Left ventricle myocardium inferior (tissue), 1 donor: ENCODE results near the gene TRIM8. TPM values are rescaled to one million over a fixed set of nuclear protein-coding genes. Genes with fewer than 3 reads are reported as not detected.

Source experiments
- DNase-seq: peaks from one replicate; pipeline ENCODE4 v3.0.0-alpha.2; 2020
- H3K27ac ChIP-seq: fragments of 200-600 bp; replicated peaks from 2 replicates; pipeline ENCODE4 v1.8.0; 2021
- H3K27me3 ChIP-seq: fragments of 200-600 bp; 2 replicates; pipeline ENCODE4 v1.8.0; 2021; ENCODE audit warnings: low read depth
- H3K36me3 ChIP-seq: fragments of 200-600 bp; 2 replicates; pipeline ENCODE4 v1.8.0; 2021
- H3K4me1 ChIP-seq: fragments of 200-600 bp; 2 replicates; pipeline ENCODE4 v1.8.0; 2021
- H3K4me3 ChIP-seq: fragments of 200-600 bp; 2 replicates; pipeline ENCODE4 v1.8.0; 2021; ENCODE audit warnings: mild to moderate bottlenecking, moderate library complexity
- H3K9me3 ChIP-seq: fragments of 200-600 bp; replicated peaks from 2 replicates; pipeline ENCODE4 v1.8.0; 2021
- intact Hi-C: fragments of 100-400 bp; cut with micrococcal nuclease; formaldehyde crosslinking; loops from one replicate; pipeline ENCODE4 v1.11.0; 2022
- total RNA-seq: library from RNA; stranded (reverse); fragmentation: NEBNext Ultra II Directional; extraction: Animal tissue kit (Norgen Biotek cat#: 25700); gene quantifications from one replicate; pipeline ENCODE4 v1.2.1, GENCODE V29; 2021
- TF ChIP-seq, protein P1 (sequence below): fragments of 200-600 bp; IDR thresholded peaks from 2 replicates; pipeline ENCODE4 v1.8.0; 2021; ENCODE audit warnings: antibody characterized with exemption, mild to moderate bottlenecking, borderline replicate concordance
- donor health status: DM: no; HTN: yes; CAD: no; lungs with severe emphysema.

Gene TRIM8
- total RNA-seq, 1 donor from 2014 or later, result 95.1 TPM

DNA sequence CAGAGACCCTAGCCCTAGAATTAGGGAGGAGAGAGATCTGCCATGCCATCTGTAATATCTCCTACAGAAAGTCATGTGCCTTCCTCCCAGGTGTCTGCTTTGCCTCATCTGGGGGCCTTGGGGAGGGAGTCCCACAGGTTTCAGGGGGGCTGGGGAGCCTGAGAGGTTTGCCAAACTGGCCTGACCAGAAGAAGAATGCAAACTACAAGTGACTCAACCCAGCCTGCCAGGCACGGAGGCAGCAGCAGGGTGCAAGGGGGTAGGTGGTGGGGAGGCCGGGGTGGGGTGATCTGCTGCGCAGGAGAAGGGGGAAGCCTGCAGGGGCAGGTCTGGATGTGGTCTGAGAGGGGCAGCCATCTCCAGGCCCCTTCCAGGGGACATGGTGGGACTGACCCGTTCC, 9.6 kb upstream of the TRIM8 start:
- DNase-seq, result no peak
- Histone ChIP-seq H3K4me1 (peaks cover 56% of the 10 kb centered on the region), H3K9me3 (no peaks in the 10 kb centered on the region), H3K4me3 (no peak overlapping the region), H3K27ac (peak overlapping the region; percentile 91), H3K27me3 (no peaks in the 10 kb centered on the region), H3K36me3 (peaks cover 3% of the 10 kb centered on the region)
- intact Hi-C loops, result no loop called here
- TF ChIP-seq, protein P1, sequence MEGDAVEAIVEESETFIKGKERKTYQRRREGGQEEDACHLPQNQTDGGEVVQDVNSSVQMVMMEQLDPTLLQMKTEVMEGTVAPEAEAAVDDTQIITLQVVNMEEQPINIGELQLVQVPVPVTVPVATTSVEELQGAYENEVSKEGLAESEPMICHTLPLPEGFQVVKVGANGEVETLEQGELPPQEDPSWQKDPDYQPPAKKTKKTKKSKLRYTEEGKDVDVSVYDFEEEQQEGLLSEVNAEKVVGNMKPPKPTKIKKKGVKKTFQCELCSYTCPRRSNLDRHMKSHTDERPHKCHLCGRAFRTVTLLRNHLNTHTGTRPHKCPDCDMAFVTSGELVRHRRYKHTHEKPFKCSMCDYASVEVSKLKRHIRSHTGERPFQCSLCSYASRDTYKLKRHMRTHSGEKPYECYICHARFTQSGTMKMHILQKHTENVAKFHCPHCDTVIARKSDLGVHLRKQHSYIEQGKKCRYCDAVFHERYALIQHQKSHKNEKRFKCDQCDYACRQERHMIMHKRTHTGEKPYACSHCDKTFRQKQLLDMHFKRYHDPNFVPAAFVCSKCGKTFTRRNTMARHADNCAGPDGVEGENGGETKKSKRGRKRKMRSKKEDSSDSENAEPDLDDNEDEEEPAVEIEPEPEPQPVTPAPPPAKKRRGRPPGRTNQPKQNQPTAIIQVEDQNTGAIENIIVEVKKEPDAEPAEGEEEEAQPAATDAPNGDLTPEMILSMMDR, result no peak

DNA sequence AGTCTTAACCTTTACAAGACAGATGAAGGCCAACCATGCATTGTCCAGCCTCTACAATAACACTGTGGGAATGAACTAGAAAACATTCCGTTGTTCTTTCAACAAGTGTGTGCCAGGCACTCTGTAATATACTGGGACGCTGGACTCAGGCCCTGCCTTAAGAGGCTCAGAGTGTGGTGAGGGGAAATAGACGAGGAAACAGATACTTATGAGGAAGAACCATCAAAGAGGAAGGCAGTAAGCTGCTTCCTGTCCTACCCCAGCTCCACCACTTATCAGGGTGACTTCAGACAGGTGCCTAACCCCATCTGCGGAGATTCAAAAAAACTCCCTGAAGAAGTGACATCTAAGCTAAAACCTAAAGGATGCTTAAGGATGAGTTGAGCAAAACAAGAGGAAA, 8.9 kb upstream of the TRIM8 start:
- TF ChIP-seq, protein P1, result no peak
- Histone ChIP-seq H3K27ac (peak overlapping the region; percentile 91), H3K4me3 (no peak overlapping the region), H3K36me3 (peaks cover 3% of the 10 kb centered on the region), H3K4me1 (peaks cover 50% of the 10 kb centered on the region), H3K9me3 (no peaks in the 10 kb centered on the region), H3K27me3 (no peaks in the 10 kb centered on the region)
- DNase-seq, result no peak
- intact Hi-C loops, result no loop called here

DNA sequence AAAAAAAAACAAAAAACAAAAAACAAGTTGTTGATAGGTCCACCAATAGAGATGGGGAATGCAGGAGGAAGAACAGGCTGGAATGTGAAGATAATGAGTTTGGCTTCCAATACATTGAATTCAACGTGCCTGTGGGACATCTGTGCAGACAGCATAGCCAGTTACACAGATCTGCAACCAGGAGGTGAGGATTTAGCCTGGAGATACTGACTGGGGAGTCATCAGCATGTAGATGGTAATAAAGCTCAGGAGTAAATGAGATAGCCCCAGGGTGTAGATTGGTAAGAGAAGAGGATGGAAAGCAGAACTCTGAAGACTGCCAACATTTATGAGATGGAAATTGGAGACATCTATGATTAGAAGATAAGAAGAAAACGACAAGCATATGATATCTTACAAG, 4.7 kb upstream of the TRIM8 start:
- intact Hi-C loops, result no loop called here
- TF ChIP-seq, protein P1, result no peak

DNA sequence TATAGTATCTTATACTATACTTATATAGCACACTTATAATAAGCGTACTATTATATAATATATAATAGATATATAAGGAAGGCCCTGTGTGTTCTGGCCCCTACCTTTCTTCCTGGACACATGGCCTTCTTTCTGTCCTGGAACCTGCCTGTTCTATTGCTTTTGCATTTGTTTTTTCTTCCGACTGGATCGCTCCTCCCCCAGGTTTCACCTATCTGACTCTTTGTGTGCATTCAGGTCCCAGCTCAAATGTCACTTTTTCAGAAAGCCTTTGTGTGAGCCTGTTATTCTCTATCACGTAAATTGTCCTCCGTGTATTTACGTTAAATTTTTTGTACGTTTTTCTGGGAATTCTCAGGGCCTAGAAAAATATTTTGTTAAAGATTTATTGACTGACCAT, 2.9 kb upstream of the TRIM8 start:
- H3K36me3 ChIP-seq, result no peaks in the 10 kb centered on the region
- TF ChIP-seq, protein P1, result no peak
- peak overlapping the region; percentile 82 for H3K4me3 ChIP-seq
- H3K27me3 ChIP-seq, result no peaks in the 10 kb centered on the region
- intact Hi-C loops, result no loop called here
- H3K9me3 ChIP-seq, result no peaks in the 10 kb centered on the region
- no peak for DNase-seq
- peaks cover 39% of the 10 kb centered on the region for H3K4me1 ChIP-seq
- peak overlapping the region; percentile 99 for H3K27ac ChIP-seq

More for the DNA sequence above, 4.7 kb upstream of the TRIM8 start:
- H3K4me3 ChIP-seq, result no peak overlapping the region
- H3K4me1 ChIP-seq, result peaks cover 30% of the 10 kb centered on the region
- no peaks in the 10 kb centered on the region for H3K36me3 ChIP-seq
- no peak overlapping the region for H3K27ac ChIP-seq
- no peaks in the 10 kb centered on the region for H3K9me3 ChIP-seq
- H3K27me3 ChIP-seq, result no peaks in the 10 kb centered on the region
- DNase-seq, result no peak

DNA sequence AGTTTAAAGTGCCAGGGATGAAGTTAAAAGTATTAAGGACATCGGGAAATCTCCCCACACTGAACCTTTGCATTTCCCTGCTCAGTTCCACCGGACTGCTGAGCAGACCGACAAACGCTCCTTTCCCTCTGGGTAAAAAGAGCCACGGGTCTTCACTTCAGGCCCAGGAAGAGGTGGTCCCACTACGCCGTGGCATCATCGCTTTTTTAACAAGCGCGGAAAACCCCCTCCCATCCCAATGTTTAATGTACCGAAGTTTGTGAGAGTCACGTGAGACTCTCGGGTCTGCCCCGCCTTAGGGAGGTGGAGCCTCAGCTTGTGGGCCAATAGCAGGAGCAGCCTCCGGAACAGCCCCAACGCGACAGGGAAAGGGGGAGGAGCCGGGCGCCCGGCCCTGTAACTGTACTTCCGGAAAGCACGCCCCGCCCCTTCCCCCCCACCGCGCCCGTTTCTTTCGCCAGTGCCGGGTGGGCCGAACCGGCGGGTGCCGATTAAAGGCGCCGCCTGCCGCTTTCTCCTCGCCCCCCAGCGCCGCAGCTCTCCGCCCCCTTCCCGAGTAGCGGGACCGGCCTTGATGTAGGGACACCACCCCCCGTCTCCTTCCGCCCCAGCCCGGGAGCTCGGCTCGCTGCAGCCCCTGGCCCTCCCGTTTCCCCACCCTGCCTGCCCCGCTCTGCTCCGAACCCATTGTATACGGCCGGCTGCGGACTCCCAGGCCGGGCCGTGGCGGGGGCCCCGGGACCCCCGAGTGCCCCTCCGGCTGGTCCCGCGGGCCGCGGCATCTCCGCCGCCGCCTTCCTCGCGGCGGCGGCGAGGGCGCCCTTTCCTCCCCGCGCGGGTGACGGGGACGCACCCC, 2.2 kb upstream of the TRIM8 start:
- intact Hi-C loops, result no loop called here
- Histone ChIP-seq H3K27ac (peak overlapping the region; percentile 99), H3K4me1 (peaks cover 46% of the 10 kb centered on the region), H3K4me3 (peak overlapping the region; percentile 82), H3K27me3 (no peaks in the 10 kb centered on the region), H3K36me3 (no peaks in the 10 kb centered on the region), H3K9me3 (no peaks in the 10 kb centered on the region)
- DNase-seq, result peak; percentile 100
- TF ChIP-seq, protein P1, result no peak
